ENCODE results near the gene SPTBN1. TPM values are rescaled to one million over a fixed set of nuclear protein-coding genes. Genes with fewer than 3 reads are reported as not detected.

Gene SPTBN1
- total RNA-seq, 1 experiment from 2014 or later: 146 TPM

GRCh38 chr2:54656863-54657262 is 200.7 kb downstream of the SPTBN1 start:
- CTCF ChIA-PET: no interaction called here
- peaks cover 72% of the 10 kb centered on the region for H3K36me3 ChIP-seq (ENCODE audit: insufficient read depth, low read length, poor library complexity, severe bottlenecking)
- H3K27me3 ChIP-seq (replicated peaks; ENCODE audit: insufficient read depth, low read depth, low read length, poor library complexity): no peaks in the 10 kb centered on the region
- no peak for DNase-seq (ENCODE audit: low spot score)
- peaks cover 15% of the 10 kb centered on the region for H3K4me1 ChIP-seq (ENCODE audit: insufficient read depth, low read length, poor library complexity, severe bottlenecking)
- no peak overlapping the region for H3K4me3 ChIP-seq (ENCODE audit: low read depth, low read length, poor library complexity, severe bottlenecking)
- POLR2A ChIA-PET (ENCODE audit: low non-redundant PET): no interaction called here
- no peaks in the 10 kb centered on the region for H3K9me3 ChIP-seq (ENCODE audit: low read depth, low read length, poor library complexity, severe bottlenecking)
- intact Hi-C loops (cut with micrococcal nuclease; ENCODE audit: unreplicated experiment): no loop called here
- BruUV-seq (replicated peaks): no TSS peak
- TF ChIP-seq EZH2 (IDR thresholded peaks at IDR 0.05; ENCODE audit: borderline replicate concordance, low read depth, low read length, poor library complexity, severe bottlenecking) (no peak), CTCF (conservative IDR thresholded peaks at IDR 0.05; ENCODE audit: low read depth, low read length) (no peak)
- no peak overlapping the region for H3K27ac ChIP-seq (ENCODE audit: low read depth, low read length, poor library complexity, severe bottlenecking)

GRCh38 chr2:54657664-54658083 is 201.5 kb downstream of the SPTBN1 start:
- no peaks in the 10 kb centered on the region for H3K27me3 ChIP-seq (replicated peaks; ENCODE audit: insufficient read depth, low read depth, low read length, poor library complexity)
- peaks cover 66% of the 10 kb centered on the region for H3K36me3 ChIP-seq (ENCODE audit: insufficient read depth, low read length, poor library complexity, severe bottlenecking)
- H3K4me1 ChIP-seq (ENCODE audit: insufficient read depth, low read length, poor library complexity, severe bottlenecking): peaks cover 15% of the 10 kb centered on the region
- H3K27ac ChIP-seq (ENCODE audit: low read depth, low read length, poor library complexity, severe bottlenecking): no peak overlapping the region
- BruUV-seq (replicated peaks): no TSS peak
- intact Hi-C loops (cut with micrococcal nuclease; ENCODE audit: unreplicated experiment): no loop called here
- H3K9me3 ChIP-seq (ENCODE audit: low read depth, low read length, poor library complexity, severe bottlenecking): no peaks in the 10 kb centered on the region
- CTCF ChIA-PET: interaction anchor here (0.5 to 1.1 kb wide), 4 partner anchors 42 to 533 kb away, joined by 3 to 4 read pairs (median 4); no protein-coding TSS in a partner anchor
- TF ChIP-seq EZH2 (IDR thresholded peaks at IDR 0.05; ENCODE audit: borderline replicate concordance, low read depth, low read length, poor library complexity, severe bottlenecking) (no peak), CTCF (conservative IDR thresholded peaks at IDR 0.05; ENCODE audit: low read depth, low read length) (peak; percentile 66)
- POLR2A ChIA-PET (ENCODE audit: low non-redundant PET): no interaction called here
- H3K4me3 ChIP-seq (ENCODE audit: low read depth, low read length, poor library complexity, severe bottlenecking): no peak overlapping the region
- peak; percentile 39 for DNase-seq (ENCODE audit: low spot score)

- ChIA-PET CTCF (interaction anchor here (1.0 kb wide), 1 partner anchor 534 kb away, joined by 3 read pairs; no protein-coding TSS in a partner anchor), POLR2A (ENCODE audit: low non-redundant PET) (no interaction called here)
- no peak for TF ChIP-seq CTCF (conservative IDR thresholded peaks at IDR 0.05; ENCODE audit: low read depth, low read length)
- no peak for TF ChIP-seq EZH2 (IDR thresholded peaks at IDR 0.05; ENCODE audit: borderline replicate concordance, low read depth, low read length, poor library complexity, severe bottlenecking)
- BruUV-seq (replicated peaks): no TSS peak
- peaks cover 61% of the 10 kb centered on the region for H3K36me3 ChIP-seq (ENCODE audit: insufficient read depth, low read length, poor library complexity, severe bottlenecking)
- DNase-seq (ENCODE audit: low spot score): no peak
- no peaks in the 10 kb centered on the region for H3K9me3 ChIP-seq (ENCODE audit: low read depth, low read length, poor library complexity, severe bottlenecking)
- H3K4me1 ChIP-seq (ENCODE audit: insufficient read depth, low read length, poor library complexity, severe bottlenecking): peaks cover 15% of the 10 kb centered on the region
- H3K27ac ChIP-seq (ENCODE audit: low read depth, low read length, poor library complexity, severe bottlenecking): peak overlapping the region; percentile 60
- intact Hi-C loops (cut with micrococcal nuclease; ENCODE audit: unreplicated experiment): no loop called here
- no peaks in the 10 kb centered on the region for H3K27me3 ChIP-seq (replicated peaks; ENCODE audit: insufficient read depth, low read depth, low read length, poor library complexity)
- H3K4me3 ChIP-seq (ENCODE audit: low read depth, low read length, poor library complexity, severe bottlenecking): no peak overlapping the region
Observed at GRCh38 chr2:54658564-54659071, 202.5 kb downstream of the SPTBN1 start.

Measured in A673 (cell line).